Retinal pigment epithelial cell (primary cell): ENCODE measurements around the gene SGCA.

Experiments used
- DNase-seq: peaks from one replicate; pipeline ENCODE4 v3.0.0-alpha.2; 2010; ENCODE audit warnings: low read depth
- H3K4me3 ChIP-seq: 2 replicates; pipeline ENCODE4 v1.5.1; 2011; ENCODE audit warnings: mild to moderate bottlenecking, low read length, control low read depth, moderate library complexity
- TF ChIP-seq, protein P1 (sequence below): conservative IDR thresholded peaks from 2 replicates; pipeline ENCODE4 v1.5.1; 2011; ENCODE audit warnings: low read depth, low read length, control low read depth, inconsistent platforms

Gene SGCA

DNA sequence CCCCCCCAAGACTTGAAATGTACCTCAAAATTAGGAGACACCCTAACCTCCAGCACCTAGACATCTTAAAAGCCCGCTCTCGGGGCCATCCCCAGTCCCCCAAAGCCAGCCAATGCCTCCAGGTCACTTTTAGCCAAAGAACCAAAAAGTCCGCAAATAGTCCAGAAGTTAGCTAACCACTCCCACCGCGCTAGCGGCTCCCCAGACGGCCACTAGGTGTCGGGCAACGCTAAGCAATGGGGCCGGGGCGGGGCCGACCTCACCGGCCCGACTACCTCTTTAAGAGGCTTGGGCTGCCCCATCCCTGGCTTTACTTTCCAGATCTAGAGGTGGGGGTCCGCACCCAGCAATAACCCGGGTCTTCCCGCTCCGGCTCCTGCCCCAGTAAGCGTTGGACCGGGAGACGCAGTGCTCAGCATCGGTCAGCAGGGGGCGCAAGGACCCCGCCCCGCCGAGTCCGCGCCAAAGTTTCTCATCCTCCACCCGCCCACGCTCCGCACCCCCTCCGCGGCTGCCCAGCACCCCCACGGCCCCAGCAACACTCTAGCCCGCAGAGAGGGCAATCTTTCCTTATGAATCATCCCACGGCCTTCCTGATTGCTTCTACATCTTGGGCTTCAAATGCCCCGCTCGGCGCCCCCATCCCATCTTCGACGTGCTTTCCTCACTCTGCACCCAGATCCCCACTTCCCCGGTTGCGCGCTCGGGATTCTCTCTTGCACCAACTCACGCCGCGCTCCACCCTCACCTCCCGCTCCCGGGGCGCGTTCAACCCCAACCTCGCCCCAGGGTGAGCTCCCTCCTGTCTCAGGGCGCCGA, 34.9 kb downstream of the SGCA start:
- DNase-seq, result peak; percentile 48
- TF ChIP-seq, protein P1, sequence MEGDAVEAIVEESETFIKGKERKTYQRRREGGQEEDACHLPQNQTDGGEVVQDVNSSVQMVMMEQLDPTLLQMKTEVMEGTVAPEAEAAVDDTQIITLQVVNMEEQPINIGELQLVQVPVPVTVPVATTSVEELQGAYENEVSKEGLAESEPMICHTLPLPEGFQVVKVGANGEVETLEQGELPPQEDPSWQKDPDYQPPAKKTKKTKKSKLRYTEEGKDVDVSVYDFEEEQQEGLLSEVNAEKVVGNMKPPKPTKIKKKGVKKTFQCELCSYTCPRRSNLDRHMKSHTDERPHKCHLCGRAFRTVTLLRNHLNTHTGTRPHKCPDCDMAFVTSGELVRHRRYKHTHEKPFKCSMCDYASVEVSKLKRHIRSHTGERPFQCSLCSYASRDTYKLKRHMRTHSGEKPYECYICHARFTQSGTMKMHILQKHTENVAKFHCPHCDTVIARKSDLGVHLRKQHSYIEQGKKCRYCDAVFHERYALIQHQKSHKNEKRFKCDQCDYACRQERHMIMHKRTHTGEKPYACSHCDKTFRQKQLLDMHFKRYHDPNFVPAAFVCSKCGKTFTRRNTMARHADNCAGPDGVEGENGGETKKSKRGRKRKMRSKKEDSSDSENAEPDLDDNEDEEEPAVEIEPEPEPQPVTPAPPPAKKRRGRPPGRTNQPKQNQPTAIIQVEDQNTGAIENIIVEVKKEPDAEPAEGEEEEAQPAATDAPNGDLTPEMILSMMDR, result peak; percentile 82
- peak overlapping the region; percentile 54 for H3K4me3 ChIP-seq

DNA sequence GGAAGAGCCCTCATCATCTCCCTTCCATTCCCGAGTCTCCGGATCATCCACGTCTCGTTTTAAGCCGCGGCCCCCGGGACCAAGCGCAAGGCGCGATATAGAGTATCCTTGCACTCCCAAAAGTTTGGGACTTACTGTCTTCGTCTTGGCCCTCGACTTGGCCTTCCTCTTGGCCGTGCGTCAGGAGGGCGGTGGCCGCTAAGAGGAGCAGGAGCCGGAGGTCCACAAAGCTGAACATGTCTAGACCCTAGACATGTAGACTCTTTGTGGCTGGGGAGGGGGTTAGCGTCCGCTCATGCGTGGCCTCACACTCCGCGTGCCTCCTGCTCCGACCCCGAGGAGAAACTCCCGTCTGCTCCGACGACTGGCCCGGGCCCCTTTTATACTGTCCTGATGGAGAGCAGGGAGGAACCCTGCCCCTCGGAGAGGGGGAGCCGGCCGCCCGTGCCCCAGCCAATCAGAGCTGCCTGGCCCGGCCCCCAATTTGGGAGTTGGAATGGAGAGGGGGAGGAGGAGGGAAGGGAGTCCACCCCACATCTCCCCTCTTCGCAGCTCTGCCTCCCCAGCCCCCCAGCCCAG, 35.6 kb downstream of the SGCA start, which contains the start of gene COL1A1:
TSS of gene COL1A1 (minus strand) at position 356 of the 579 bp plus-strand sequence. CDS start at position 238, 118 bp downstream.
- TF ChIP-seq, protein P1, result no peak
- H3K4me3 ChIP-seq, result peak within 1 kb of the TSS; percentile 54
- no peak for DNase-seq

DNA sequence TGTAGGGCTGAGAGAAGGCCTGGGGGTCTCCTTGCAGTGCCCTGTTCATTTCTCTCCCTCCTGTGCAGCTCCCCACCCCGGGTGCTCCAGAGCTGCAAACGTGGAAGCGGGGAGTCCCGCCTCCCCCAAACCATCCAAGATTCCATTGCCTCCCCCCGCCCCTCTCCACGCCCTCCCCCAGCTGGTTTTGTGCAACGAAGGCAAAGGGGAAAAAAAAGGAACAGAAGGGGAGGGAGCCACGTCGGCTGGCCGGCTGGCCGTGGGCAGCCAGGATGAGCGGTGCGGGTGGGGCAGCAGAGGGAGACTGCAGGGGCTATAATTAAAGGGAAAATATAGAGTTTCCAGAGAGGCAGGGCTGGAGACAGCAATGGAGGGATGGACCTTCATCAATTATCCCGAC, 37.3 kb downstream of the SGCA start:
- no peak for DNase-seq
- no peak overlapping the region for H3K4me3 ChIP-seq
- TF ChIP-seq, protein P1, result no peak

DNA sequence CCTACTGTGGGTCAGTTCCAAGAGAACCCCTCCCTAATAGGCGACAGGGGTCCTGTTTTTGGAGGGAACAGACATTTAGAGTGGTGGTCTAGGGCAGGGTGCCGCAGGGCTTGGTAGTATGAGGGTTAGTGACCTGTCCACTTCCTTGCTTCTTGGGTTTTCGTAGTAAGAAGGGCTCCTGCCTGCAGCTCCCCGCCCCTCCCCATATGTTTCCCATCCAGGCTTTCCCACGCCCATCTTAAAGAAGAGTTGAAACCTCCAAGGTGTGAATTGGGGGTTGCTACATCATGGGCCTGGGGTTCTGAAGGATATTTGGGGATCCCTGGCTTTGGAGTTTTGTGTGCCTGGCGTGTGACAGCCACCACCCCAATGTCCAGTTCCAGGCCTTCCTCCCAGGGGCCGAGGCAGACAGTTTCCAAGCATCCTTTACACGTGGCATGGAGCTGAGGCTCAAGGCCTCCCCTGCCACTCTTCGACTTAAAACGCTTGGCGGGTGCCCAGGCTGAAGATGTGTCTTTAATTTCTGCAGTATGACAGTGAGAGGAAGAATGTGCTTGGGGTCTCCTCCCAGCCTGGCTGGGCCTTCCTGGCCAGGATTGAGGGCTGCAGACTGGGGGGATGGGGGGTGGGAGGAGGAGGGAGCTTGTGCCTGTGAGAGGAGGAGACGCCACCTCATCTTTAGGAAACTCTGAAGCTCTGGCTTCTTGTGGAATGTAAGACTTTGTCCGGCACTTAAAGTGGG, 38.0 kb downstream of the SGCA start:
- DNase-seq, result no peak
- TF ChIP-seq, protein P1, result no peak
- H3K4me3 ChIP-seq, result no peak overlapping the region

DNA sequence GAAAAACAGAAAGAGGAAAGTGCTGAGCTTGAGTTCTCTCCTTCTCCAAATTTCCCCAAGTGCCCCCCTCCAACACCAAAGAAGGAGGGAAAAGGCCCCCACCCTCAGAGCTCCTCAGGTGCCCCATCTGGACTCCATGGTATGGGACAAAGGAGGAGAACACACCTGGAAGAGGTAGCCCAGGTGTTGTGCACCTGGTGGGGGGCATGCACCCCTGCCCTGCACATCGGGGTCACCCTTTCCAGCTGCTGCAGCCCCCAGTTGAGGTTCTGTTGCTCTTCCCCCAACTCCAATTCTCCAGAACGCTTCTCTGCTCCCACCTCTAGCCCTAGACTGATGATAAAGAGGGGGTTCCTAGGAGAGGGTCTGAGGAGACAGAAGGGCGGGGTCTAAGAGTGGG, 38.6 kb downstream of the SGCA start:
- H3K4me3 ChIP-seq, result no peak overlapping the region
- DNase-seq, result no peak
- TF ChIP-seq, protein P1, result no peak

DNA sequence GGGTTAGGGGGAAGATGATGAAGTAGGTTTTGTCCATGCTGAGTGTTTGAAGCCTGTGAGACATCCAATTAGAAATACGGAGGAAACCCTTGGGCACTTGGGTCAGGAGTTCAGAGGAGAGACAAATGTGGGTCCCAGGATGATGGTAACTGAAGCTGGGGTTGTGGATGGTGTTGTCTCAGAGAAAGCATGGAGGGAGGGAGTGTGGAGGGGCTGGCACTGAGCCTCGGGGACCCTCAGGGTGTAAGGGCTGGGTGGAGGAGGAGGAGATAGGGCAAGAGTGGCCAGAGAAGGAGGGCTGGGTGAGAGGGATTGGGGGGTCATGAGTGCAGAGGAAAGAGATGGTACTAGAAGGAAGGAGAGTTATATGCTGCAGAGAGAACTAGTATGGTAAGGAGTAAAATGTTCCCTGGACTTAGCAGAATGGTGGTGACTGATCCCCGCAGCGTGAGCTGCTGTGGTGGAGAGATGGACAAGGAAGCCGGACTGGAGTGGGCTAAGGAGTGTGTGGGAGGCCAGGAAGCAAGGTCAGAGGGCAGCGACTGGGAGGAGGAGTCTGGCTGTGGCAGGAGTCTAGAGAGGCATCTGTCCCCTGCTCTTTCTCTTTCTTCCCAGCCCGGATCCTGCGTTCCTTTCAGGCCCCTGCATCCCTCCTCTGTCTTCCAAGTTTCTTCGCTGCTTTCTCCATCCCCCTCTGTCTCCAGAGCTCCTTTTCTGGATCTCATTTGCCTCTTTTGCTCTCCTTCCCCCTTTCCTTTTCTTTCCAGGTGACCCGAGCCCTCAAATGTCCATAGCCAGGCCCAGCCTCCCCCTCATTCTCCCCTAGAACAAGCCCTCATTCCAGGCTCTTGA, 39.5 kb downstream of the SGCA start:
- no peak overlapping the region for H3K4me3 ChIP-seq
- TF ChIP-seq, protein P1, result no peak
- no peak for DNase-seq
